GM18502 (cell line): ENCODE data around the gene KIAA0825.
"Not testable (repeated sequence)": the region's sequence is repeated elsewhere in the genome, so short reads cannot be mapped to it uniquely, and the experiment has no call there.

ENCODE experiments used
- ATAC-seq: cut with Tn5 transposase; IDR thresholded peaks from one replicate; pipeline ENCODE4 v1.9.1; 2021; ENCODE audit warnings: mild to moderate bottlenecking; ENCODE audit not compliant: unreplicated experiment, poor library complexity

The KIAA0825 gene

GRCh38 chr5:94140300-94140699 is 478.1 kb downstream of the KIAA0825 start:
- no peak for ATAC-seq

DNA sequence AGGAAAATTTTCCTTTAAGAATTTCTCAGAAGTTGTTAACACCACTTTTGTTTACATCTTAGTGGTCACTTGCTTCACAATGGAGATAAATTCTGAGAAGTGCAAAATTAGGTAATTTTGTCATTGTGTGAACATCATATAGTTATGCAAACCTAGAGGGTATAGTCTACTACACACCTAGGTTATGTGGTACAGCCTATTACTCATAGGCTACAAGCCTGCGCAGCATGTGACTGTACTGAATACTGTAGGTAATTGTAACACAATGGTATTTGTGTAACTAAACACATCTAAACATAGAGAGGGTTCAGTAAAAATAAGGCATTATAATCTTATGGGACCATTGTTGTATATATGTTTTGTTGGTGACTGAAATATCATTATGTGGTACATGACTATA is 488.3 kb downstream of the KIAA0825 start:
- no peak for ATAC-seq

- ATAC-seq = no peak
Observed at GRCh38 chr5:94125107-94125506, 493.3 kb downstream of the KIAA0825 start.

GRCh38 chr5:94116317-94116716 is 502.1 kb downstream of the KIAA0825 start:
- ATAC-seq = not testable (repeated sequence)

GRCh38 chr5:94113087-94113486 is 505.3 kb downstream of the KIAA0825 start:
- ATAC-seq = no peak

DNA sequence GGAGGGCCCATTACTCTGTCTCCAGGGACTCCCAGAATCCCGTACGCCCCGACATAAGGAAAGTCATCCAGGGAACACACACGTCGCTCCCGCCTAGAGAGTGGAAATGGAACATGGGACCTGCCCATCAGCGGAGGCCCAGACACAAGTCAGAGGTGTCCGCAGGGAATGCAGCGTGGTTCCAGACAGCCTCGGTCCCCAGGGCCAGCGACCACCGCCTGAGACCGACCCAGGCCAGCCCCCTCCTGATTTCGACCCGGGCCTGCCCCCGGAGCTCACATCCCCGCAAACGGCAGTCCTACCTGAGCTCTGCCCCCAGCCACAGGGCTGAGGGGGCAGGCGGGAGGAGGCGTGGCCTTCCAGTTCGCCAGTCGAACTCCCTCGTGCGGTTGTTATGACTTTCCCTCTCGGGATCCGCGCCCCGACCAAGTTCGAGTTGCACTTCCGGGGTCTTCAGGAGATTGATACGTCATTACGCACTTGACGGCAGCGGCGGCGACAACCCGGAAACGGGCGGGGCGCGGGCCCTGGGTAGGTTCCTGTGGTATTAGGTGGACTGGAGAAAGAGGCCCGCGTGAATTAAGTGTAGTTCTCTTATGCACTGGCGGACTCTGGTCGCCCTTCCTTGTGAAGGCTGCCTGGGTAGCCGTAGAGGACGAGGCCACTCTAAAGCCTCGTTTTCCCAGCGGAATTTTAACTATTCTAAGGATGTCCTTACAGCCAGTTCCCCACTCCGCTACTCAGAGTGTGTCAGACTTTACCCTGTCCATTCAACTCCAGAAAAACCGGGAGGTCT is 507.0 kb downstream of the KIAA0825 start:
- ATAC-seq = peak; percentile 100

- no peak for ATAC-seq
Observed at GRCh38 chr5:94103514-94104245, 514.7 kb downstream of the KIAA0825 start.
